Ascending aorta (tissue), 2 donors: ENCODE data around the gene EIF5B. TPM values are rescaled to one million over a fixed set of nuclear protein-coding genes. Genes with fewer than 3 reads are reported as not detected.

Source experiments
- DNase-seq, 2 donors: peaks; one replicate each; pipeline ENCODE4 v3.0.0-alpha.2; 2019; ENCODE audit warnings: low spot score in 2 of 2
- H3K27ac ChIP-seq, 2 donors: fragments of 200-600 bp; sonication (generic); one replicate each; pipeline ENCODE4 v1.5.1; 2016 to 2017; ENCODE audit warnings: mild to moderate bottlenecking in 1 of 2
- H3K27me3 ChIP-seq: fragments of 200-600 bp; sonication (generic); one replicate; pipeline ENCODE4 v1.5.1; 2017
- H3K36me3 ChIP-seq, 2 donors: fragments of 200-600 bp; sonication (generic); one replicate each; pipeline ENCODE4 v1.5.1; 2016
- H3K4me1 ChIP-seq, 2 donors: fragments of 200-600 bp; sonication (generic); one replicate each; pipeline ENCODE4 v1.5.1; 2016 to 2017; ENCODE audit warnings: mild to moderate bottlenecking in 1 of 2
- H3K4me3 ChIP-seq, 2 donors: fragments of 200-600 bp; sonication (generic); one replicate each; pipeline ENCODE4 v1.5.1; 2016 to 2017; ENCODE audit warnings: mild to moderate bottlenecking in 1 of 2
- H3K9me3 ChIP-seq, 2 donors: fragments of 200-600 bp; sonication (generic); one replicate each; pipeline ENCODE4 v1.5.1; 2016
- CTCF ChIP-seq, 3 experiments: fragments of 200-600 bp in 2 of 3; fragments of 450-650 bp in 1 of 3; sonication (generic) in 2 of 3; IDR thresholded peaks; one replicate each; pipeline ENCODE4 v1.5.1; 2016 to 2019; ENCODE audit warnings: antibody characterized with exemption in 3 of 3, mild to moderate bottlenecking in 1 of 3, moderate library complexity in 1 of 3
- intact Hi-C: fragments of 100-400 bp; cut with DNase I; formaldehyde crosslinking; loops from one replicate; pipeline ENCODE4 v1.15.1; 2023
- total RNA-seq: library from RNA; depleted of rRNA; stranded (reverse); fragments of >200 nt; gene quantifications from one replicate; pipeline ENCODE4 v1.1.0, GENCODE V29; 2016

EIF5B gene
- total RNA-seq, 1 donor from 2014 or later: 38.2 TPM

GRCh38 chr2:99436874-99437273 is 99.7 kb downstream of the EIF5B start:
- no peak for DNase-seq
- no peaks in the 10 kb centered on the region for H3K27me3 ChIP-seq
- no peaks in the 10 kb centered on the region for H3K4me1 ChIP-seq
- intact Hi-C loops: no loop called here
- no peak overlapping the region for H3K4me3 ChIP-seq
- H3K9me3 ChIP-seq: no peaks in the 10 kb centered on the region
- H3K36me3 ChIP-seq: peaks cover 20 to 26% of the 10 kb centered on the region in 2 donors
- no peak overlapping the region for H3K27ac ChIP-seq
- no peak for TF ChIP-seq CTCF (IDR thresholded peaks at IDR 0.05)

DNA sequence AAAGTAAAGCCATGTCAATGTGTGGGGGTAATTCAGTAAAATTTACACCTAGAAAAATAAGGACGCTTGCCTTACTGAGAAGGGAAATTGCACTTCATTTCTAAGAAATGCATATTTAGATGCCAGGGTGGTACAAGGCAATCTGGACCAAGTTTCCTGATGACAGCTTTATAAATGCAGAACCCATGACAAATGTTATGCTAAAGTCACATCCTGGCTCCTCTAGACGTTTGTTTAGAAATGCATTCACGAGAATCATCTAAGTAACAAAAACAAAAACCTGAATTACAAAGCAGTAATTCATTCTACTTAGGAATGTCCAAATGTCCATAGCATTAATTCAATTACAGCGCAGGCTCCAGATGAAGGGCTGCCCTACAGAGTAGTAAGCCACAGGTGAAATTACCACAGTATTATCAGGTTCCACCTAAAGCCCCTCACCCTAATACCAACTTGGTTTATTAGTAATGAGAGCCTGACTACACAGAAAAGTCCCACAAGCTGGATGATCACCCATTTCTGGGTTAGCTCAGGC is 102.8 kb downstream of the EIF5B start:
- TF ChIP-seq CTCF (IDR thresholded peaks at IDR 0.05): no peak
- Histone ChIP-seq H3K27me3 (no peaks in the 10 kb centered on the region), H3K27ac (no peak overlapping the region), H3K9me3 (no peaks in the 10 kb centered on the region), H3K36me3 (peaks cover 18 to 20% of the 10 kb centered on the region in 2 donors), H3K4me1 (no peaks in the 10 kb centered on the region), H3K4me3 (no peak overlapping the region)
- intact Hi-C loops: no loop called here
- no peak for DNase-seq

GRCh38 chr2:99442837-99443236 is 105.6 kb downstream of the EIF5B start:
- intact Hi-C loops: loop anchor here (2.0 kb wide), 1 partner anchor 48 kb away; the partner anchor contains the start of gene REV1
- H3K36me3 ChIP-seq: peaks cover 22 to 30% of the 10 kb centered on the region in 2 donors
- H3K9me3 ChIP-seq: no peaks in the 10 kb centered on the region
- H3K4me1 ChIP-seq: no peaks in the 10 kb centered on the region
- H3K27ac ChIP-seq: no peak overlapping the region
- no peak for DNase-seq
- H3K4me3 ChIP-seq: no peak overlapping the region
- peak in 1 of 3 experiments; percentile 33 for TF ChIP-seq CTCF (IDR thresholded peaks at IDR 0.05)
- no peaks in the 10 kb centered on the region for H3K27me3 ChIP-seq

- intact Hi-C loops: no loop called here
- TF ChIP-seq CTCF (IDR thresholded peaks at IDR 0.05): no peak
- Histone ChIP-seq H3K9me3 (no peaks in the 10 kb centered on the region), H3K27me3 (no peaks in the 10 kb centered on the region), H3K4me1 (no peaks in the 10 kb centered on the region), H3K27ac (no peak overlapping the region), H3K4me3 (no peak overlapping the region), H3K36me3 (peaks cover 21 to 35% of the 10 kb centered on the region in 2 donors)
- no peak for DNase-seq
These were observed 107.0 kb downstream of the EIF5B start for GRCh38 chr2:99444222-99444621.

DNA sequence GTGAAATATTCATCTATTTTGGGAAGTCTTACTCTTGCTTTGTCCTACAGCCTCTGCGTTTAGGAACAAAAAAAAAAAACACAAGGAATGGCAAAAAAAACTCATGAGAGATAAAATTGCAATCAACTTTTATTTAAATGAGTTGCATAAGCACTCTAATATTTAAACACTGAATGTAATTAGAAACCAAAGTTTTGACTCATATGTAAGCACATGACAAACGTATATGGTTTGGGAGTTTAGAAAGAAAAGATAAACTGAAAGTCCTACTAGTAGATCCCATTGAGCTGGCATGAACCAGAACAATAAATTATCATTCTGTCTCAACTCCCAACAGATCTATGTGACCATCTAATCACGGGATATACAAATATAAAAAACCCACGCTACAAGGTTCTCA is 107.9 kb downstream of the EIF5B start:
- no peak for DNase-seq
- Histone ChIP-seq H3K27me3 (no peaks in the 10 kb centered on the region), H3K9me3 (no peaks in the 10 kb centered on the region), H3K36me3 (peaks cover 20 to 34% of the 10 kb centered on the region in 2 donors), H3K4me1 (no peaks in the 10 kb centered on the region), H3K4me3 (no peak overlapping the region), H3K27ac (no peak overlapping the region)
- no peak for TF ChIP-seq CTCF (IDR thresholded peaks at IDR 0.05)
- intact Hi-C loops: no loop called here

GRCh38 chr2:99448556-99448955 is 111.4 kb downstream of the EIF5B start:
- H3K36me3 ChIP-seq: peaks cover 28 to 44% of the 10 kb centered on the region in 2 donors
- no peak overlapping the region for H3K4me3 ChIP-seq
- intact Hi-C loops: no loop called here
- no peak for TF ChIP-seq CTCF (IDR thresholded peaks at IDR 0.05)
- H3K4me1 ChIP-seq: no peaks in the 10 kb centered on the region
- H3K27me3 ChIP-seq: no peaks in the 10 kb centered on the region
- no peak overlapping the region for H3K27ac ChIP-seq
- no peak for DNase-seq
- no peaks in the 10 kb centered on the region for H3K9me3 ChIP-seq
